Ovary (tissue), 3 donors: Measurements from ENCODE around the gene BLVRA.
"Not testable (repeated sequence)": the region's sequence is repeated elsewhere in the genome, so short reads cannot be mapped to it uniquely, and the experiment has no call there.

Source experiments
- CTCF ChIP-seq, 3 donors: fragments of 450-650 bp in 2 of 3; fragments of 200-600 bp in 1 of 3; IDR thresholded peaks; one replicate each; pipeline versions ENCODE4 v1.5.1 to v1.8.0; 2016 to 2022; ENCODE audit warnings: antibody characterized with exemption in 3 of 3, mild to moderate bottlenecking in 1 of 3
- POLR2A ChIP-seq: fragments of 450-650 bp; IDR thresholded peaks from one replicate; pipeline ENCODE4 v1.6.1; 2017; ENCODE audit warnings: antibody characterized with exemption, mild to moderate bottlenecking, moderate library complexity
- donor health status: DM: no; HTN: no; CAD: no.

DNA sequence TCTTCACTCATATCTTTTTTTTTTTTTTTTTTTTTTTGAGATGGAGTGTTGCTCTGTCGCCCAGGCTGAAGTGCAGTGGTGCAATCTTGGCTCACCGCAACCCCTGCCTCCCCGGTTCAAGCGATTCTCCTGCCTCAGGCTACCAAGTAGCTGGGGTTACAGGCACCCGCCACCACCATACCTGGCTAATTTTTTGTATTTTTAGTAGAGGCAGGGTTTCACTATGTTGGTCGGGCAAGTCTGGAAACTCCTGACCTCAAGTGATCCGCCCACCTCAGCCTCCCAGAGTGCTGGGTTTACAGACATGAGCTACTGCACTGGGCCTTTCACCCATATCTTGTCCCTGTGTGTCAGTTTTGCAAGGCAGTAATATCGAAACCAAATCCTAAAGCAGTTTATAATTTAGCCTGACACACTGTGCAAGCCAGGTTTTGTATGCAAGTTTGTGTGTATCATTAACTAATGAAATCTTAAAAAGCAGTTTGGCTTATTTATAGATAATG, 26.2 kb downstream of the BLVRA start:
- not testable (repeated sequence) for TF ChIP-seq CTCF (IDR thresholded peaks at IDR 0.05); POLR2A
